ENCODE data around the gene ACAT2.

DNA sequence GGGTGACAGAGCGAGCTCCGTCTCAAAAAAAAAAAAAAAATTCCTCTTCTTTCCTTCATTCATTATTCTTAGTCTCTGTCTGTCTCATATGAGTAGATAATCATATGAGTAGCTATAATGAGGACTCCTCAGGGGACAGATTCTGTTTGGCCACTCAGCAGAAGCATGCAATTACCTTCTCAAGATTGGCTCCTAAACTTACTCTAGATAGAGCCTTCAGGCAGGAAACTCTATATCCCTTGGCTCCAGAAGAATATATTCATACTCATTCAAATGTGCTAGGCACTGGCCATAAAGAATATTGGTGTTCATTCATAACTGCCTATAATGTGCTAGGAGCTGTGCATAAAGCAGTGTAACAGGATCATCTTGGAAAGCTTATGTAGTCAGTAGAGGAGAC lies 2.2 kb upstream of the ACAT2 start:
- TF ChIP-seq POLR2A (IDR thresholded peaks at IDR 0.05) = no peak
- TF ChIP-seq, protein P1, sequence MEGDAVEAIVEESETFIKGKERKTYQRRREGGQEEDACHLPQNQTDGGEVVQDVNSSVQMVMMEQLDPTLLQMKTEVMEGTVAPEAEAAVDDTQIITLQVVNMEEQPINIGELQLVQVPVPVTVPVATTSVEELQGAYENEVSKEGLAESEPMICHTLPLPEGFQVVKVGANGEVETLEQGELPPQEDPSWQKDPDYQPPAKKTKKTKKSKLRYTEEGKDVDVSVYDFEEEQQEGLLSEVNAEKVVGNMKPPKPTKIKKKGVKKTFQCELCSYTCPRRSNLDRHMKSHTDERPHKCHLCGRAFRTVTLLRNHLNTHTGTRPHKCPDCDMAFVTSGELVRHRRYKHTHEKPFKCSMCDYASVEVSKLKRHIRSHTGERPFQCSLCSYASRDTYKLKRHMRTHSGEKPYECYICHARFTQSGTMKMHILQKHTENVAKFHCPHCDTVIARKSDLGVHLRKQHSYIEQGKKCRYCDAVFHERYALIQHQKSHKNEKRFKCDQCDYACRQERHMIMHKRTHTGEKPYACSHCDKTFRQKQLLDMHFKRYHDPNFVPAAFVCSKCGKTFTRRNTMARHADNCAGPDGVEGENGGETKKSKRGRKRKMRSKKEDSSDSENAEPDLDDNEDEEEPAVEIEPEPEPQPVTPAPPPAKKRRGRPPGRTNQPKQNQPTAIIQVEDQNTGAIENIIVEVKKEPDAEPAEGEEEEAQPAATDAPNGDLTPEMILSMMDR (IDR thresholded peaks at IDR 0.05) = no peak
- no peak for TF ChIP-seq EP300 (IDR thresholded peaks at IDR 0.05; ENCODE audit: low read depth)
